HG03521 (cell line): Measurements from ENCODE around the gene EIF2D.

Experiments used
- ATAC-seq: cut with Tn5 transposase; IDR thresholded peaks from one replicate; pipeline ENCODE4 v1.9.1; 2021; ENCODE audit warnings: mild to moderate bottlenecking, moderate library complexity; ENCODE audit not compliant: unreplicated experiment

EIF2D gene

GRCh38 chr1:206572835-206573234 is 39.4 kb downstream of the EIF2D start:
- ATAC-seq: no peak

- ATAC-seq: no peak
Observed at GRCh38 chr1:206570529-206570928, 41.7 kb downstream of the EIF2D start.

- ATAC-seq: no peak
Observed at GRCh38 chr1:206569556-206569955, 42.7 kb downstream of the EIF2D start.

- ATAC-seq: no peak
Observed at GRCh38 chr1:206568779-206569352, 43.4 kb downstream of the EIF2D start.

GRCh38 chr1:206568256-206568655 is 44.0 kb downstream of the EIF2D start:
- no peak for ATAC-seq

- ATAC-seq: no peak
Observed at GRCh38 chr1:206566999-206567398, 45.3 kb downstream of the EIF2D start.

- no peak for ATAC-seq
Observed at GRCh38 chr1:206565995-206566394, 46.3 kb downstream of the EIF2D start.

GRCh38 chr1:206563367-206564207 is 48.7 kb downstream of the EIF2D start:
- ATAC-seq: peak; percentile 23

GRCh38 chr1:206560007-206560716 is 52.1 kb downstream of the EIF2D start:
- no peak for ATAC-seq

- no peak for ATAC-seq
Observed at GRCh38 chr1:206559672-206559995, 52.6 kb downstream of the EIF2D start.

GRCh38 chr1:206558794-206559671 is 53.2 kb downstream of the EIF2D start:
- no peak for ATAC-seq

GRCh38 chr1:206557636-206558473 is 54.4 kb downstream of the EIF2D start:
- no peak for ATAC-seq

- peak; percentile 38 for ATAC-seq
Observed at GRCh38 chr1:206556750-206557635, 55.3 kb downstream of the EIF2D start.

- ATAC-seq: no peak
Observed at GRCh38 chr1:206556047-206556749, 56.1 kb downstream of the EIF2D start.

- no peak for ATAC-seq
Observed at GRCh38 chr1:206555473-206555935, 56.8 kb downstream of the EIF2D start.

GRCh38 chr1:206554701-206555472 is 57.4 kb downstream of the EIF2D start:
- no peak for ATAC-seq

- no peak for ATAC-seq
Observed at GRCh38 chr1:206554211-206554610, 58.1 kb downstream of the EIF2D start.

- no peak for ATAC-seq
Observed at GRCh38 chr1:206551986-206552326, 60.3 kb downstream of the EIF2D start.
